ENCODE data around the gene CPEB2.

CPEB2 gene

GRCh38 chr4:15118292-15118691 lies 116.0 kb downstream of the CPEB2 start:
- no peak for DNase-seq (ENCODE audit: low spot score)

Data from LoVo (cell line).